HG03571 (cell line): ENCODE data around the gene PLEK2.
"Not testable (repeated sequence)": the region's sequence is repeated elsewhere in the genome, so short reads cannot be mapped to it uniquely, and the experiment has no call there.

Experiments used
- ATAC-seq: cut with Tn5 transposase; IDR thresholded peaks from one replicate; pipeline ENCODE4 v1.9.1; 2021; ENCODE audit not compliant: unreplicated experiment

Gene PLEK2

DNA sequence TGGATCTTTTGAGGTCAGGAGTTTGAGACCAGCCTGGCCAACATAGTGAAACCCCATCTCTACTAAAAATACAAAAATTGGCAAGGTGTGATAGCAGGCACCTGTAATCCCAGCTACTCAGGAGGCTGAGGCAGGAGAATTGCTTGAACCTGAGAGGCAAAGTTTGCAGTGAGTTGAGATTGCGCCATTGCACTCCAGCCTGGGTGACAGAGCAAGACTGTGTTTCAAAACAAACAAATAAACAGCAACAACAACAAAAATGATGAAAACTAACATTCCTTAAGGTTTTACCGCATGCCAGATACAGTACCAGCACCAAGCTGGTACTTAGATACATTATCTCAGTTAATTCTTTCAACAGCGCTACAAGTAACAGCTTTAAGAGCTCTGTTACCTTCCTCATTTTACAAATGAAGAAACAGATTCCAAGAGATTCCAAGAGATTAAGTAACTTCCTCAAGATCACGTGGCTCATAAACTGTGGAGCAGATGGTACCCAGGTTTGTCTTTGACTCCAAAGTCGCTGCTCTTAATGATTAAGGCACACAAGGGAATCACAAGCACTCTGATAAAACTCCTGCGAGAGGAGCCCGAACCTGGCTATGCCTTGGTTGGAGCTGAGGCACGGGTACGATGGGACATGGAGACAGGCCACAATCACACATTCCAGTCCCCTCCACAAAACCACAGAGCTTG is 17.7 kb upstream of the PLEK2 start:
- ATAC-seq, result no peak

DNA sequence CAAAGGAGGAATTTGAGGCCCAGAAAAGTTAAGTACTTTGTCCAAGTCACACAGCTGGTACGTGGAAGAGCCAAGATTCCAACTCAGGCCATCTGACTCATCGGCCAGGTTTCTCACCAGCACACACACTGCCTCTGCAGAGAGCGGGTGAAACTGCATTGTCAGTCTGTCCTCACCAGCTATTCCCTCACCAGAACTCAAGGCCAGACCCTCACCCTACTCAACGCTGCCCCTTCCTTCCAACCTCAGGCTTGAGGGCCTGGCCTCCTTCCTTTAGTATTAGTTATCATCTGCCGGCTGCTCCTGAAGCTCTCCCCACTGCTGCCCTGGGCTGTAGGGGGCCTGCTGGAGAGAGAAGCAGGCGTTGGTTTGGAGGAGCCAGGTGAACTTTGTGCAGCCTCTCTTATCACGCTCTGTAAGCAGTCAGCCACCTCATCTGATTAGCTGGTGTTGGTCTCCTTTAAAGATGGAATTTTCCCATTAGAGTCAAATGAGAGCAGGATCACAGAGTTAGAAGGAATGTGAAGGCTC is 16.6 kb upstream of the PLEK2 start:
- ATAC-seq, result no peak

DNA sequence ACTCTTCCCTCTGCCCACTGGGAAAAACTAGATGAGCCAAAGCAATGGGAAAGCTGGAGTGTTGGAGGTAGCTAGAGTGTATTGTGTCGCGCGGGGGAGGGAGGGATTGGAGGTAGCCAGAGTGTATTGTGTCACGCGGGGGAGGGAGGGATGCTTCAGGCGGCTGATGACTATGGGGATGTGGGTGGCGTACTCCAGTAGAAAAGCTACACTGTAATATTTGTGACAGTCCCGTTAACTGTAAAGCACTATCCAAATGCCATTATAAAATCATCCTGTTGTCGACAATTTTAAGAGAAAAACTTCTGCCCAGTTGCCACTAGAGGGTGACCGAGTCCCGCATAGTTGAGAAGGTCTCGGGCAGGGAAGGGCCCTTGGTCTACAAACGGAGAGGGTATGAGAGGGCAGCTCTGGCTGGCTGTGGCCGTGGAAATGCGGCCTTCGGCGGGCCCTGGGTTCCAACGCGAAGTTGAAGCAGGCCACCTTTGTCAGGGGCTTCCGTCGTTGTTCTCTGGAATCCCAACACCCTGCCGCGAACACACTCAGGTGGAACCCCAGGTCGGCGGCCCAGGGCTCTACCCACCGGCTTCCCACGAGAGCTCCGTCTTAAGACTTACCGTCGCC is 15.1 kb upstream of the PLEK2 start:
- no peak for ATAC-seq

DNA sequence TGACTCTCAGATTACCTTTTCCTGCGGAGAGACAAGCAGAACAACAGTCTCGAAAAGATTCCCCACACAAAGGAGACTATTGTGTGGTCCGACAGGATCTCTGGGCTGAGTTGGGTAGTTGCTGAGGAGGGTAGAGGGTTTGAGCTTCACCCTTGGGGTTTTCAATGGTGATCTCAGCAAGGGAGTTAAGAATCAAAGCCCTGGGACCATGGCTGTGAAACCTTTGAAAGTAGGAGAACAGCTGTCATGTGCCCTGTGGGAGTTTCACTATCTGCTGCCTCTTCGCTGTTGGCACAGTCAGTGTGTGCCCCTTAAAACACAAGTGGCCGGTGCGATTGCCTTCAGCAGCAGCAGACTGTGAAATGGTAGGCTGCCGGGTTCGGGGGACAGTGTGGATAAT is 14.2 kb upstream of the PLEK2 start:
- no peak for ATAC-seq

DNA sequence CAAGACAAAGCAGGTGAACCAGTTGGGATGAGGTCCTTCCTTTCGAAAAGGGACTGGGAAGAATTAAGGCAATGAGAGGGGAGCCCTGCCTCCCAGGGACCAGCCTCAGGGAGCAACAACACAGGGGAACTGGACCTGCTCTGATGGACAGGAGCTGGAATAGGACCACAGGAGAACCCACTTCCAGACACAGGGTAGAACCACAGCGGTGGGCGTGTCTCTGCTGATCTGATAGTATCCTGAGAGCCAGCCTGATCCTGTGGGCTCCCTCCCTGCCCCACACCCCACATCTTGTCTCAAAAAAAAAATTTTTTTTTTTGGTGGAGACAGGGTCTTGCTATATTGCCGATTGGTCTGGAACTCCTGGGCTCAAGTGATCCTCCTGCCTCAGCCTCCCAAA is 13.6 kb upstream of the PLEK2 start:
- ATAC-seq, result no peak

DNA sequence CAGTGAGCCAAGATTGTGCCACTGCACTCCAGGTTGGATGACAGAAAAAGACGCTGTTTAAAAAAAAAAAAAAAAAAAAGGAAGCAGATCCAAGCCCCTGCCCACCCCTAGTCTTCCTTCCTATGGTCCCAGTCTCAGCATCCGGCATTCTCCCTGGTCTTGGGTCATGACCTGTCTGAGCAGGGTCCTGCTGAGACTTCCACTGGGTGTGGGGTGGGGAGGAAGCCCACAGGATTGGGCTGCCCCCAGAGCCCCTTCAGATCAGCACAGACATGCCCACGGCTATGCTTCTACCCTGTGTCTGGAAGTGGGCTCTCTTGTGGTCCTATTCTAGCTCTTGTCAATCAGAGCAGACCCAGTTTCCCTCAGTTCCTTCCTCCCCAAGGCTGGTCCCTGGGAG is 12.6 kb upstream of the PLEK2 start:
- ATAC-seq, result no peak

DNA sequence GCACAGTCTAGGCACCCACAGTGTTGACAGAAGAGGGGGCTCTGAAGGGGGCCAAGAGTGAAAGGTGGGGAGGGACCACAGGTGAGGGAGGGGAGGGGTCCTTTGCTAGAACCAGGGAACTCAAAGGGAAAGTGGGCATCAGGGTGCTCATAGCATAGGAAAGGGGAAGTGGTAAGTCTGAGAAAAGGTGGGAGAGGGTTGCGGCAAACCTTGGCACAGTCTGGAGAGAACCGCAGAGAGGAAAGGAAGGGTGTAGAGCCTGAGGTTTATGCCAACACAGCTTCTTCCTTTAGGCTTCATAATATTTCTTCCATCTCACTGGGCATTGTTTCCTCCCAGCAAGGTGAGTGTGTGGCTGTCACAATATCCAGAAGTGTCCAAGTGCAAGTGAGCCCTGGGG is 11.5 kb upstream of the PLEK2 start:
- ATAC-seq, result no peak

DNA sequence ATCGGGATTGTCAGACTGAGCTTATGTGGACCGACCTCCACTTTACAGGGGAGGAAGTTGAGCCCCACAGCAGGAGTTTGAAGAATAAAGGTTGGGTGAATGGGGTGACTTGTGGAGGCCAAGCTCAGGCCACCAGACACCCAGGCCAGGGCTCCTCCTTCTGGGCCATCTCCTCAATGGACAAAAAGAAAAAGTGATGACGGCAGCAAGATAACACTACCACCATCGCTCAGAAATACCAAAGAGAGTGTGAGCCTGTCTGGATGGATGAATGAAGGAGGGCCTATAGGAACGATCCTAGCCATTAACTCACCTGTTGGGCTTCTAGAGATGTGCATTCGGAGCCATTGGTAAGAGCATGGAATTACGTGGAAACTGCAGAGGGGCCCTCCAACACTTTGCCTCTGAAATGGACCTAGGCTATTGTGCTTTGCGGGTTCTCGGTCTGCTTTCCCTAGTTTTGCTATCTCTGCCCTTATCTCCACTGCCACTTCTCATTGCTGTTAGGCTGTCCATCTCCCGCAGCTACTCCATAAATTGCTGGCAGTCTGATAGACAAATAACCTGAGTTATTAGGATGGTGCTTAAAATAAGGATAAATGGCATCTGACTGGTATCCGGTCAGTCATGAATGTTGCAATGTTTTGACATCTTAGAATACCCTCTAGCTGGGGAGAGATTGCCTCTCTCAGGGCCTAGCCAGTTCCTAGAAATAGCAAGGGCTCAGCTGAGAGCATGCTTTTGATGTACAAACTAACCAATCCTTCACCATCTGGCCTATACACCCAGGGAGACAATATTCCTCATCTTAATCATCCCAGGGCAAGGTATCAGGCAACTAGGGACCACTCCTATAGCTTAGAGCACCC is 9.6 kb upstream of the PLEK2 start:
- ATAC-seq, result no peak

DNA sequence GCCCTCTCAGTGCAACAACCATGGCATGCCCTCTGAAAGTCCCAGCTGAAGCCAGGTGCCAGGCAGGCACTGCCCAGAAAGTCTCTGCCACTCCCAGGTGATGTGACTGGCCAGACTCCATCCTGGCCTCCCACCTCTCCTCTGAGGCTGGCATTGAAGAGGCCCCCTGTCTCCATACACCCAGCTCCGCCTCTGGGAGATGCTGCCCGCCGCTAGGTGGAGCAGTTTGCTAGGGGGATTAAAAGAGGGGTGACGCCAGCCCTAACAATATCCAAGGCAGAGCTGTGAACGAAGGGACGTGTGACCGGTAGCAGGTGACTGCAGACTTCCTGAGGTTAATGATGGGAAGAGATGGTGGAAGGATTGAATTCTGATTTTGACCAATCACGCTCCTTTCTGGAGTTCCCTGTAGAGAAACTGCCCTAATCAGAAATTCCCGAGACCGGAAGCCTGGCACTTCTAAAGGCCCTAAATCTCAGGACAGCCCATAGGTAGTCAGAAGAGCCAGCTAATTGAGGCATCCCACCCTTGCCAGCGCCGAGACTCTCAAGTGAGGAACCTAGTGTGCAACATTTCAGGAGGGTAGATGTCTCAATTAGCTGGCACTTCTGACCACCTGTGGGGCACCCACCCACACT is 8.3 kb upstream of the PLEK2 start:
- ATAC-seq, result no peak

DNA sequence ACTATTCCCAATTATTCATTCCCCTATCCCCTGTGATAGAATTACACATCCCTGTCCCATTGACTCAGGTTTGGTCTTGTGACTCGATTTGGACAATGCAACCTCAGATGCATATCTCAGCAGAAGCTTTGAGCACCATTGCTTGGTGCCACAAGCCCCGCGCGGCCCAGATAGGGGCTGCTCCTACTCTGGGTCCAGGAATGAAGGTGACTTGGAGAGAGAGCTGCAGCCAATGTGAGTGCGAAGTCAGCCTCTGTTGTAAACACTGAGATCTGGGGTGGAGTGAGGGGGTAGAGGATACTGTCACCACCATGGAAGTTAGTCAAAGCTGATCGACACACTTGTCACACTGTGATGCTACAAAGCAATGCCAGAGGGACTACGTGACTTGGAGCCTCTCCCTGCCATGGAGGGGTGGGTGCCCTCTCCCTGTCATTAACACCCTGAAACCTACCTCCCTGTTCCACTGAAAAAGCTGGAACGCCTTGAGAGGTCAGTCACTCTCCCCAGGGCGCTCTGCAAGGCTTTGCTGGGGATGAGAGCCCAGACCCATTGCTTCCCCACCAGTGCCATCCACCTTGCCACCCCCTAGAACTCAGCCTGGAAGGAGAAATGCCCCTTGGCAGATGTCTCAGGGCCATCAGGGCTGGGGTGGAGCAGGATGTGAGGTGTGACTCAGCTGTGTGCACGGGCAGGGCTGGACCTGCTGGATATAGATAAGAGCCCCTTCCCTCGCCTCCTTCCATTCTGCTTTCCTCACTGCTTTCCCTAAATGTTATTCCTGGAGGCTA is 6.6 kb upstream of the PLEK2 start:
- ATAC-seq, result no peak

DNA sequence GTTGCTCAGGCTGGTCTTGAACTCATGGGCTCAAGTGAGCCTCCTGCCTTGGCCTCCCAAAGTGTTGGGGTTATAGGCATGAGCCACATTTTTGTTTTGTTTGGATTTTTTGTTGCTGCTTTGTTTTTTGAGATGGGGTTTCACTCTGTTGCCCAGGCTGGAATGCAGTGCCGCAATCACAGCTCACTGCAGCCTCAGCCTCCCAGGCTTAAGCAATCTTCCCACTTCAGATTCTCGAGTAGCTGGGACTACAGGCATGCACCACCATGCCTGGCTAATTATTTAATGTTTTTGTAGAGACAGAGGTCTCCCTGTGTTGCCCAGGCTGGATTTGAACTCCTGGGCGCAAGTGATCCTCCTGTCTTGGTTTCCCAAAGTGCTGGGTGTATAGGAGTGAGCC is 5.7 kb upstream of the PLEK2 start:
- ATAC-seq, result no peak

DNA sequence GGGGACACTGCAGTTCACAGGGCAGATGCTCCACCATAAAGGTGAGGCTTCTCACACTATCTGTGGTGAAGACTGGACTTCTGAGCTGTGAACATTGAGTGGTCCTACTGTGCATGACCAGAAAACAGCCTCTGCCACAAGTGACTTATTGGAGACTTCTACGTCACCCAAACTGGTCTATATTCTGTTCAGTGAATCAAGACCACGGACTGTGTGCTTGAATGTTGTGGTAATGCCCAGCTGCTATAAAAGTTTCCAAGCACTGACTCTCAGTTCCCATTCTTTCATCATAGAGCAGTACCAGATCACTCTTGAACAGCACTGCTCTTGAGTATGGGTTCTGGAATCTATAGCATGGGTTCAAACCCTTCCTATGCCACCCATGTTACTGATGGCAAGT is 4.8 kb upstream of the PLEK2 start:
- no peak for ATAC-seq

DNA sequence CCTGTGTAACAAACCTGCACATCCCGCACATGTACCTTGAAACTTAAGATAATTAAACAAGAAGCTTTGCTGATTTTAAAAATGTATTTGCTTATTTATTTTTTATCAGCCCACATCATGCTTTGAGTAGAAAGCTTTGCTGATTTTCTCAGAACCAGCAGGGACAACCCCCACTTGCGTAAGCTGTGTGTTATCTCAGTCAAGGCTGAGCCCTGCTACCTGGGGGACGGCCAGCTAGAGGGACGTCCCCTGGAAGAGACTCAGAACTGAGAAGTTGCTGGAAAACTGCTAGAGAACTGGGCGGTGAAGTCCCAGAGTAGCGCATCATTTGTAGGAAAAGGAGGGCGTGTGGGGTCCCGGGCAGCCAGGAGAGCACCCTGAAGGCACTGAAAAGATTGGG is 4.1 kb upstream of the PLEK2 start:
- ATAC-seq, result no peak

DNA sequence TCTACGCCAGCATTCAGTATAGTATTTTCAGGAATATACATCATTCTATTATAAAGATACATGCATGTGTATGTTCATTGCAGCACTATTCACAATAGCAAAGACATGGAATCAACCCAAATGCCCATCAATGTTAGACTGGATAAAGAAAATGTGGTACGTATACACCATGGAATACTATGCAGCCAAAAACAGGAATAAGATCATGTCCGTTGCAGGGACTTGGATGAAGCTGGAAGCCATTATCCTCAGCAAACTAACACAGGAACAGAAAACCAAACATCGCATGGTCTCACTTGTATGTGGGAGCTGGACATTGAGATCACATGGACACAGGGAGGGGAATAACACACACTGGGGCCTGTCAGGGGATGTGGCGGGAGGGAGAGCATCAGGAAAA is 3.6 kb upstream of the PLEK2 start:
- not testable (repeated sequence) for ATAC-seq

DNA sequence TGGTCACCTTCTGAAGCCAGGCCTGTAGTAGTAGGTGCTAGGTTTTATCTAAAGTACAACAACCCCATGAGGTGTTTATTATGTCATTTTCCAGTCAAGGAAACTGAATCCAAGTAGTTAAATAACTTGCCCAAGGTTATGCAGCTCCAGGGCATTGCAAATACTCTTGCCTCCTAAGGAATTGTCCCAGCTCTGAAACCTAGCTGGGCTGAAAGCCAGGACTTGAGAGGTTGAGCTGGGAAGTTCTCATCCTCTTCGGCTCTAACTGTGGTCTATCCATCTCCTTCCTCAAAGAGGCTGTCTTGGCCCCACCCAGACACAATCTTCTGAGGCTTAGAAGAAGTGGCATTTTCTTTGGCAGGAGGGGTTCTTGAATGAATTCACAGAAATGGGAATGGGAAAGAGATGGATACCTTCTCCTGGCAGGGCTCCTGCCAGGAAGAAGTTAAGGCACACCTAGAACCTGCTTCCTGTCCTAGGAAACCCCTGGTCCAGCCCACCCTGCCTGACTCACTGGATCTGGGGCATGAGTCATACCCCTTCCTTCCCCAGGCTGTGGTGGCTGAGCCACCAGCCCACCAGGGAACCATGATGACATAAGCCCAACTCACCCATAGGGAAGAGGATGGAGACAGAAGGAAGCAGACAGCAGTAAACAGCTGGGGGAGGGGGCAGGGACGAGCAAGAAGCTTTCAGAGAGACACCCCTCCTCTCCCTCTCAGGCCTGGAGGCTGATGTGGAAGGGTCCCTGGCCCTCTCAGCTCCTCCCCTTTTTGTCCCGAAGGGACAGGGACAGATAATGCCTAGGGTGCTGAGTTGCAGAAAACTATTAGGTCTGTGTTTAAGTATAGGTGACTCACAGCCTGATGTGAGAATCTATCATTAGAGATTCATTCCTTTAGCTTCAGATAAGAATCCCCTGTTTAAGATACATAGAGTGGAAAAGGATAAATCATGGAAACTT is 2.1 kb upstream of the PLEK2 start:
- ATAC-seq, result no peak

DNA sequence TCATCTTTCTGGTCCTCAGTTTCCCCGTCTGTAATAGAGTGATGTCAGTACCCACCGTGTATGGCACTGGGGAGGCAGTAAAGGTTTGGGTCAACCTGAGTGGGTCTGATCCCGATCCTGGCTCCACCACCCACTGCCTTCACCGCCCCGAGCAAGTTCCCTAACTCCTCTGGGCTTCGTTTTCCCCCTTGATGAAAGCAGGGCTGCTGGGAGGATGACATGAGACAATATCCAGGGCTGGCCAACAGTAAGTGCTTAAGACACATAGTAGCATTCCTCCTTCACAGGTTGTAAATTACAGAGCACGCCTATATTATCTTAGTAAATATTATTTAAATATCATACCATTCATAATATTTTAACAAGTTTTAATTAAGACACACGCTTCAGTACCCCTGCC is 595 bp downstream of the PLEK2 start:
- ATAC-seq, result no peak

DNA sequence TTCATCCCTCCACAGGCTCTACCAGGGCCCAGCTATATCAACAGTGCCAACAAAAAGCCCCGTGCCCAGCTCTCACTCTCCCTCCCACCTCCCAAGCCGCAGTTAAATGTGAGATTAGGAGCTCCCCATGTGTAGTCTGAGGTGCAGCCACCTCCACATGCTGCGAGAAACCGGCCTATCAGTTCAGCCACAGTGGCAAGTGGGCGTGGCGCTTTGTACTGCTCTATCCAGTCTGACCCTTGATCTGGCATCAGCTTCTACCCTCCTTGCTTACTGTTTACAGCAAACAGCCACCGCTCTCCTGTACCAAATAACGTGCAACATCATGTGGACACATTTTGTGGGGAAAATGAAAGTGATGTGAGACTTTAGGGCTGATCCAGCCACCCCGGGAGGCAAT is 1.7 kb downstream of the PLEK2 start:
- no peak for ATAC-seq

DNA sequence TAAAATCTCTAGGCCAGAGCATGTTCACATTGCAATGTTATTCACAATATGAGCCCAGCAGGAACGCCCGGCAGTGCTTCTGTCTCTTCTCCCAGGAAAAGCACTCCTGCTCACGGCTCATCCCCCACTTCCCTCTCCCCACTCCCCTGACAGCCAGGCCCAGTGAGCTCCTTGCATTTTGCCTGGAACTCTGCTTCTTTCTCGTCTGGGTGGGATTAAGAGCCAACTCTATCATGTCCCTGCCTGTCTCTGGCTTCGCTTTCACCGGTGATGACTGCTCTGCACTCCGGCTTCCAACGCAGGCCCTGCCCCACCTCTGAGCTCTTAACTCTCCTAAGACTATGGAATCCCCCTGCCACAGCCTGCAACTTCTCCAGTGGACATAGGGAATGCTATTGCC is 2.5 kb downstream of the PLEK2 start:
- ATAC-seq, result no peak

DNA sequence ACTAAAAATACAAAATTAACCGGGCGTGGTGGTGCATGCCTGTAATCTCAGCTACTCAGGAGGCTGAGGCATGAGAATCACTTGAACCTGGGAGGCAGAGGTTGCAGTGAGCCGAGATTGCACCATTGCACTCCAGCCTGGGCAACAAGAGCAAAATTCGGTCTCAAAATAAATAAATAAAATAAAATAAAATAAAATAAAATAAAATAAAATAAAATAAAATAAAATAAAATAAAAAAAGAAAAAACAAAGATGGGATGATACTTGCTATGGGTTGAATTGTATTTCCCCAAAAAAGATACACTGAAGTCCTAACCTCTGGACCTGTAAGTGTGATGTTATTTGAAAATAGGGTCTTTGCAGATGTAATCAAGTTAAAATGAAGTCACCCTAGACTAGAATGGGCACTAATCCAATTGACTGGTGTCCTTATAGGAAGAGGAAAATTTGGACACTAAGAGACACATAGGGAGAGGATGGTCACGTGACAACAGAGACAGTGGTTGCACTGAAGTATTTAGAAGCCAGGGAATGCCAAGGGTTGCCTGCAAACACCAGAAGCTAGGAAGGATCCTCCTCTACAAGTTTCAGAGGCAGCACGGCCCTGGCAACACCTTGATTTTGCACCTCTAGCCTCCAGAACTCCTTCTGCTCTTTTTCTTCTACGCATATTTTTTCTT is 3.7 kb downstream of the PLEK2 start:
- not testable (repeated sequence) for ATAC-seq
